Neutrophil (primary cell): ENCODE results near the gene DEPP1.

Experiments used
- H3K27ac ChIP-seq: fragments of 200-600 bp; sonication (generic); 2 replicates; pipeline ENCODE4 v1.5.1; 2016; ENCODE audit warnings: mild to moderate bottlenecking, moderate library complexity
- H3K27me3 ChIP-seq: fragments of 200-600 bp; sonication (generic); 2 replicates; pipeline ENCODE4 v1.6.0; 2016; ENCODE audit warnings: mild to moderate bottlenecking
- H3K36me3 ChIP-seq: fragments of 200-600 bp; sonication (generic); 2 replicates; pipeline ENCODE4 v1.5.1; 2017
- H3K4me1 ChIP-seq, 2 experiments: fragments of 200-600 bp in 1 of 2; sonication (generic) in 1 of 2; 1 replicate in 1 of 2; 2 replicates in 1 of 2; pipeline versions ENCODE4 v1.5.1 to v1.6.1; 2013 to 2016; ENCODE audit warnings: low read depth in 1 of 2, low read length in 1 of 2, mild to moderate bottlenecking in 1 of 2, moderate library complexity in 1 of 2; ENCODE audit not compliant: control insufficient read depth in 1 of 2, insufficient read depth in 1 of 2
- H3K4me3 ChIP-seq, 2 experiments: fragments of 200-600 bp in 1 of 2; sonication (generic) in 1 of 2; 1 replicate in 1 of 2; 2 replicates in 1 of 2; pipeline ENCODE4 v1.5.1; 2013 to 2016; ENCODE audit warnings: low read depth in 1 of 2, low read length in 1 of 2, mild to moderate bottlenecking in 1 of 2, moderate library complexity in 1 of 2
- H3K9me3 ChIP-seq: fragments of 200-600 bp; sonication (generic); 2 replicates; pipeline ENCODE4 v1.5.1; 2016
- TF ChIP-seq, protein P1 (sequence below): fragments of 200-600 bp; sonication (generic); IDR thresholded peaks from 2 replicates; pipeline ENCODE4 v1.5.1; 2016; ENCODE audit warnings: antibody characterized with exemption

Gene DEPP1

DNA sequence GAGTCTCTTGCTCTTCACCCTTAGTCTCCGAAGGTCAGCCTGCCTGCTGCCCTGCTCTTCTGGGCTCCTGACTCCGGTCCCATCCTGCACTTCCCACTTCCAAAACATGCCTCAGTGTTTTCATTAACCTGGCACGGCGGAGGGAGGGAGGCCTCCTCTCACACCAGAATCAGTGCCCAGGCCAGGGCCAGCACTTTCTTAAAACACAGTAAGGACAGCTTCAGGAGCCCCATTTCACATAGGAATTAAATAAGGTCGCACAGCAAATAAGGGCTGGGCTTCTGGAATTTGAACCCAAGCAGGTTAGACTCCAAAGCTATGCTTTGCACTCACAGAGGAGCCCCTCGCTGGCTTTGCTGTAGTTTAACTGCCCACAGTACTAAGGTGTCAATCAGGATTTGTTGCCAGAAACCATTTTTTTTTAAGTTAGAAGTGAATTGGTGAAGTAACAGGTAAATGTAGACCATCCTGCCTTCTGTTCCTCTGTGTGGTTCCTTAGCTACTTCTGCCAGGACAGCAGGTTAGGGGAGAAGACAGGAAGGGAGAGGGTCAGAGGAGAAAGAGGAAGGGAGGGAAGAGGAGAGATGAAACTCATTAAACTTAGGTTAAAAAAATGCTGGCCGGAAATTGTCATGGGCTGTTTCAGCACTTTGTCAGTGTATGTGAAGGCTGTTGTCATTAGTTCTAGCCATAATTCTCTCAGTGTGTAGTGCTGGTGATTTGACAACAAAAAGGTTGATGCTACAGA, 18.0 kb downstream of the DEPP1 start:
- no peak overlapping the region for H3K4me3 ChIP-seq
- H3K9me3 ChIP-seq: no peaks in the 10 kb centered on the region
- TF ChIP-seq, protein P1, sequence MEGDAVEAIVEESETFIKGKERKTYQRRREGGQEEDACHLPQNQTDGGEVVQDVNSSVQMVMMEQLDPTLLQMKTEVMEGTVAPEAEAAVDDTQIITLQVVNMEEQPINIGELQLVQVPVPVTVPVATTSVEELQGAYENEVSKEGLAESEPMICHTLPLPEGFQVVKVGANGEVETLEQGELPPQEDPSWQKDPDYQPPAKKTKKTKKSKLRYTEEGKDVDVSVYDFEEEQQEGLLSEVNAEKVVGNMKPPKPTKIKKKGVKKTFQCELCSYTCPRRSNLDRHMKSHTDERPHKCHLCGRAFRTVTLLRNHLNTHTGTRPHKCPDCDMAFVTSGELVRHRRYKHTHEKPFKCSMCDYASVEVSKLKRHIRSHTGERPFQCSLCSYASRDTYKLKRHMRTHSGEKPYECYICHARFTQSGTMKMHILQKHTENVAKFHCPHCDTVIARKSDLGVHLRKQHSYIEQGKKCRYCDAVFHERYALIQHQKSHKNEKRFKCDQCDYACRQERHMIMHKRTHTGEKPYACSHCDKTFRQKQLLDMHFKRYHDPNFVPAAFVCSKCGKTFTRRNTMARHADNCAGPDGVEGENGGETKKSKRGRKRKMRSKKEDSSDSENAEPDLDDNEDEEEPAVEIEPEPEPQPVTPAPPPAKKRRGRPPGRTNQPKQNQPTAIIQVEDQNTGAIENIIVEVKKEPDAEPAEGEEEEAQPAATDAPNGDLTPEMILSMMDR: no peak
- H3K27ac ChIP-seq: peak overlapping the region; percentile 8
- no peaks in the 10 kb centered on the region for H3K27me3 ChIP-seq
- H3K4me1 ChIP-seq: peaks cover 31 to 36% of the 10 kb centered on the region in 2 experiments
- peaks cover 3% of the 10 kb centered on the region for H3K36me3 ChIP-seq

- Histone ChIP-seq H3K36me3 (peaks cover 6% of the 10 kb centered on the region), H3K27ac (peak overlapping the region; percentile 85), H3K27me3 (no peaks in the 10 kb centered on the region), H3K4me1 (peaks cover 36% of the 10 kb centered on the region in 2 experiments), H3K9me3 (no peaks in the 10 kb centered on the region), H3K4me3 (peak overlapping the region; percentile 84 to 99)
- TF ChIP-seq, protein P1: no peak
These were observed 18.5 kb downstream of the DEPP1 start for GRCh38 chr10:44960088-44960460.

GRCh38 chr10:44959247-44960087, 19.1 kb downstream of the DEPP1 start, which contains the start of gene RASSF4:
Gene RASSF4 (plus strand): TSS chr10:44959802. CDS start chr10:44970203, 10,401 bp downstream.
- TF ChIP-seq, protein P1: peak; percentile 52
- H3K36me3 ChIP-seq: peaks cover 6% of the 10 kb centered on the region
- peak within 1 kb of the TSS; percentile 84 to 99 for H3K4me3 ChIP-seq
- peak within 1 kb of the TSS; percentile 85 for H3K27ac ChIP-seq
- no peaks in the 10 kb centered on the region for H3K9me3 ChIP-seq
- peaks cover 36 to 37% of the 10 kb centered on the region in 2 experiments for H3K4me1 ChIP-seq
- no peaks in the 10 kb centered on the region for H3K27me3 ChIP-seq

- Histone ChIP-seq H3K27ac (peak overlapping the region; percentile 85), H3K4me1 (peaks cover 36 to 37% of the 10 kb centered on the region in 2 experiments)
- TF ChIP-seq, protein P1: no peak
These were observed 19.7 kb downstream of the DEPP1 start for GRCh38 chr10:44958898-44959246.

GRCh38 chr10:44958196-44958897, 20.3 kb downstream of the DEPP1 start:
- Histone ChIP-seq H3K4me3 (peak overlapping the region; percentile 84 to 99), H3K4me1 (peaks cover 36 to 37% of the 10 kb centered on the region in 2 experiments), H3K27me3 (no peaks in the 10 kb centered on the region), H3K9me3 (no peaks in the 10 kb centered on the region), H3K27ac (peak overlapping the region; percentile 85), H3K36me3 (peaks cover 10% of the 10 kb centered on the region)
- TF ChIP-seq, protein P1: no peak

More at GRCh38 chr10:44958898-44959246, 19.7 kb downstream of the DEPP1 start:
- Histone ChIP-seq H3K4me3 (peak overlapping the region; percentile 84 to 99), H3K27me3 (no peaks in the 10 kb centered on the region), H3K36me3 (peaks cover 6% of the 10 kb centered on the region), H3K9me3 (no peaks in the 10 kb centered on the region)
